OCI-LY7 (cell line): ENCODE data around the gene MEGF6.

Experiments used
- EZH2phosphoT487 ChIP-seq: fragments of 200-600 bp; sonication (generic); IDR thresholded peaks from 2 replicates; pipeline ENCODE4 v1.6.1; 2018; ENCODE audit warnings: low read depth, borderline replicate concordance, mild to moderate bottlenecking, mixed run types, antibody characterized with exemption, low read length, moderate library complexity, mixed read lengths
- TF ChIP-seq, protein P1 (sequence below): fragments of 200-600 bp; sonication (generic); conservative IDR thresholded peaks from 2 replicates; pipeline ENCODE4 v1.5.1; 2014; ENCODE audit warnings: mild to moderate bottlenecking, antibody characterized with exemption, low read length, moderate library complexity, mixed read lengths

- TF ChIP-seq, protein P1, sequence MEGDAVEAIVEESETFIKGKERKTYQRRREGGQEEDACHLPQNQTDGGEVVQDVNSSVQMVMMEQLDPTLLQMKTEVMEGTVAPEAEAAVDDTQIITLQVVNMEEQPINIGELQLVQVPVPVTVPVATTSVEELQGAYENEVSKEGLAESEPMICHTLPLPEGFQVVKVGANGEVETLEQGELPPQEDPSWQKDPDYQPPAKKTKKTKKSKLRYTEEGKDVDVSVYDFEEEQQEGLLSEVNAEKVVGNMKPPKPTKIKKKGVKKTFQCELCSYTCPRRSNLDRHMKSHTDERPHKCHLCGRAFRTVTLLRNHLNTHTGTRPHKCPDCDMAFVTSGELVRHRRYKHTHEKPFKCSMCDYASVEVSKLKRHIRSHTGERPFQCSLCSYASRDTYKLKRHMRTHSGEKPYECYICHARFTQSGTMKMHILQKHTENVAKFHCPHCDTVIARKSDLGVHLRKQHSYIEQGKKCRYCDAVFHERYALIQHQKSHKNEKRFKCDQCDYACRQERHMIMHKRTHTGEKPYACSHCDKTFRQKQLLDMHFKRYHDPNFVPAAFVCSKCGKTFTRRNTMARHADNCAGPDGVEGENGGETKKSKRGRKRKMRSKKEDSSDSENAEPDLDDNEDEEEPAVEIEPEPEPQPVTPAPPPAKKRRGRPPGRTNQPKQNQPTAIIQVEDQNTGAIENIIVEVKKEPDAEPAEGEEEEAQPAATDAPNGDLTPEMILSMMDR: no peak
- TF ChIP-seq EZH2phosphoT487: no peak
Measured at GRCh38 chr1:3636080-3636479, 24.8 kb upstream of the MEGF6 start.
